K562 (cell line): ENCODE data around the gene MEA1. TPM values are rescaled to one million over a fixed set of nuclear protein-coding genes. Genes with fewer than 3 reads are reported as not detected.

Experiments
- ARID3A ChIP-seq: IDR thresholded peaks from 2 replicates; pipeline ENCODE4 v1.6.1; 2012; ENCODE audit warnings: low read depth, low read length, improper control_type of control experiment, borderline replicate concordance
- CCNT2 ChIP-seq: IDR thresholded peaks from 2 replicates; pipeline ENCODE4 v1.6.1; 2011; ENCODE audit warnings: borderline replicate concordance, low read depth, mild to moderate bottlenecking, moderate library complexity, mixed read lengths, low read length; ENCODE audit not compliant: insufficient read length; ENCODE audit errors: extremely low read depth
- CREM ChIP-seq: IDR thresholded peaks from 2 replicates; pipeline ENCODE4 v1.6.1; 2014; ENCODE audit warnings: antibody characterized with exemption, low read depth
- EZH2 ChIP-seq: IDR thresholded peaks from 2 replicates; pipeline ENCODE4 v1.6.1; 2012; ENCODE audit warnings: low read depth, mild to moderate bottlenecking, inconsistent platforms, low read length, borderline replicate concordance
- HDGF ChIP-seq: fragments of 450-650 bp; IDR thresholded peaks from 2 replicates; pipeline ENCODE4 v1.6.1; 2016
- HMGN3 ChIP-seq: IDR thresholded peaks from 2 replicates; pipeline ENCODE4 v1.6.1; 2011; ENCODE audit warnings: borderline replicate concordance, low read depth, mild to moderate bottlenecking, mixed read lengths, low read length; ENCODE audit not compliant: insufficient read length; ENCODE audit errors: extremely low read depth
- JUND ChIP-seq, 2 experiments: IDR thresholded peaks; 2 replicates in 1 of 2; 3 replicates in 1 of 2; pipeline ENCODE4 v1.6.1; 2011; ENCODE audit warnings: borderline replicate concordance in 2 of 2, low read depth in 2 of 2, low read length in 2 of 2, improper control_type of control experiment in 1 of 2, missing biosample characterization in 1 of 2, missing genetic modification characterization in 1 of 2, missing genetic modification reagents in 1 of 2
- RBFOX2 ChIP-seq: fragments of 200-400 bp; formaldehyde crosslinking; IDR thresholded peaks from 2 replicates; pipeline ENCODE4 v1.6.1; 2017; ENCODE audit warnings: low read depth, mild to moderate bottlenecking, low read length, moderate library complexity
- SLC30A9 ChIP-seq: fragments of 250-450 bp; sonication (Bioruptor Pico); IDR thresholded peaks from 2 replicates; pipeline ENCODE4 v1.8.0; 2022; ENCODE audit warnings: mild to moderate bottlenecking, moderate library complexity
- SMARCE1 ChIP-seq: fragments of 450-650 bp; IDR thresholded peaks from 2 replicates; pipeline ENCODE4 v1.7.1; 2016; ENCODE audit warnings: mild to moderate bottlenecking
- STAT6 ChIP-seq: sonication (generic); formaldehyde crosslinking; IDR thresholded peaks from 2 replicates; pipeline ENCODE4 v1.8.1; 2023; ENCODE audit warnings: mild to moderate bottlenecking, missing genetic modification reagents
- TOE1 ChIP-seq, 2 experiments: fragments of 450-650 bp in 1 of 2; sonication (generic) in 1 of 2; formaldehyde crosslinking in 1 of 2; IDR thresholded peaks; 2 replicates each; pipeline versions ENCODE4 v1.7.1 to v1.8.0; 2016 to 2022; ENCODE audit warnings: borderline replicate concordance in 2 of 2, mild to moderate bottlenecking in 2 of 2, antibody characterized with exemption in 1 of 2, inconsistent platforms in 1 of 2, low read depth in 1 of 2, missing genetic modification reagents in 1 of 2, moderate library complexity in 1 of 2
- YBX1 ChIP-seq: fragments of 450-650 bp; IDR thresholded peaks from 2 replicates; pipeline ENCODE4 v1.7.1; 2016; ENCODE audit warnings: mild to moderate bottlenecking
- ZBTB9 ChIP-seq: fragments of 450-650 bp; formaldehyde crosslinking; IDR thresholded peaks from 2 replicates; pipeline ENCODE4 v1.4.0; 2020; ENCODE audit warnings: mild to moderate bottlenecking, moderate library complexity
- polyA plus RNA-seq, 8 experiments: library from polyadenylated mRNA; depleted of rRNA in 4 of 8; stranded (reverse) in 5 of 8; unstranded in 3 of 8; fragments of >200 nt; fragmentation: Nextera tagmentation in 2 of 8; fragmentation: Illumina TruSeq in 1 of 8; extraction: Ambion mirVana in 2 of 8; extraction: Trizol in 1 of 8; gene quantifications; 2 replicates each; pipeline versions ENCODE4 v1.2.1 to v1.2.3, GENCODE V29; 2011 to 2014; ENCODE audit warnings: inconsistent platforms in 1 of 8, missing spikeins in 1 of 8
- total RNA-seq, 7 experiments: library from RNA; depleted of rRNA in 6 of 7; stranded (reverse); fragments of >200 nt in 6 of 7; fragmentation: Illumina TruSeq in 2 of 7; extraction: Trizol in 2 of 7; gene quantifications; 2 replicates each; pipeline versions ENCODE4 v1.2.1 to v1.2.3, GENCODE V29; 2011 to 2021; ENCODE audit warnings: low replicate concordance in 1 of 7
- TF ChIP-seq, protein P1 (sequence below): sonication (generic); formaldehyde crosslinking; IDR thresholded peaks from 2 replicates; pipeline ENCODE4 v1.8.1; 2023; ENCODE audit warnings: mild to moderate bottlenecking, missing genetic modification reagents, moderate library complexity
- TF ChIP-seq, protein P2 (sequence below): fragments of 450-650 bp; IDR thresholded peaks from 2 replicates; pipeline ENCODE4 v1.6.1; 2017; ENCODE audit warnings: mild to moderate bottlenecking, moderate library complexity

MEA1 gene
- total and polyA plus RNA-seq, 9 of the 15 experiments (the other 6 are each of a cell fraction or from before 2014, with no cell fraction given): 86.8 to 210 (median 152) TPM

DNA sequence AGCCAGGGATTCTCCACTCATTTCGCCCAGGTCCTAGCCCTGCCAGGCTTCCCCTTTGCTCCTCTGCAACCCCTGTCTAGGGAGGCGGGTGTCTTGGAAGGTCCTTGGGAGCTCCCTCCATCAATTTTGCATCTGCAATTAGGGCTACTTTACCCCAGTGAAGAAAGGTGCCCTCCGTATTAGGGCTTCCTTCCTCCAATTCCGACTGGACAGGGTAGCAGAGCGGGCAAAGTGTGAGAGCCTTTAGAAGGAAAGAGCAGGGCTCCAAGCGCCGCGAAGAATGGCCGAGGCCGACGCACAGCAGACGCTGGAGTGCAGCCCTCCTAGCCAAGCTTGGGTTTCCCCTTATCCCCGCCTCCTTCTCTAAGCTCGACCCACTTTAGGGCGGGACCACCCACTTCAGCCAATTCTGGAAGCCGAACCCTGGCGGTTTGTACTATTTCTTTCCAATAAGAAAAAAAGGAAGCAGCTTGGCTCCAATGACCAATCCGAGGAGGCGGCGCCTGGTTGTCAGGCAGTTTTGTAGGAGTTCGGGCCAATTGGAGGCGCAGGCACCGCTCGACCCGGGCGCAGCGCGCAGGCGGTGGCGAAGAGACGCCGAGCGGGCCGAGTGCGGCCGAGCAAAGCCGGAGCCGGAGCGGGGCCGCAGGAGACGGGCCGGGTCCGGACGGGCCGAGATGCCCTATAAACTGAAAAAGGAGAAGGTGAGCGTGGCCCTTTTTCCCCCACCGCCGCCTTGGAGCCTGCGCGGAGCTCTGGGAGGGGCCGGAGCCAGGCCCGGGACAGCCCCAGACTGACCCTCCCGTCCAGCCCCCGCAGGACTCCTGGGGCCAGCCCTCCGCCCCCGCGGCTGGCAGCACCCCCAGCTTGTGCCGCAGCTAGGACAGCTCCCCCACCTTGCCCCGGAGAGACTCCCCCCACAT, 29.5 kb downstream of the MEA1 start, which contains the start of gene PPP2R5D (continued):
- TF ChIP-seq STAT6 (CRISPR knock-in tag): peak; percentile 87; the same call in 1 of the 2 replicates
- TF ChIP-seq HDGF: peak; percentile 51; the same call in 1 of the 2 replicates
- peak; percentile 84 for TF ChIP-seq RBFOX2
- peak; percentile 74 for TF ChIP-seq CREM
- TF ChIP-seq TOE1 (IDR thresholded peaks at IDR 0.05; ENCODE audit: borderline replicate concordance): no peak
- peak; percentile 73; the same call in 1 of the 2 replicates for TF ChIP-seq TOE1 (CRISPR knock-in tag; IDR thresholded peaks at IDR 0.05; ENCODE audit: borderline replicate concordance, low read depth)
- no peak for TF ChIP-seq ARID3A
- TF ChIP-seq, protein P1, sequence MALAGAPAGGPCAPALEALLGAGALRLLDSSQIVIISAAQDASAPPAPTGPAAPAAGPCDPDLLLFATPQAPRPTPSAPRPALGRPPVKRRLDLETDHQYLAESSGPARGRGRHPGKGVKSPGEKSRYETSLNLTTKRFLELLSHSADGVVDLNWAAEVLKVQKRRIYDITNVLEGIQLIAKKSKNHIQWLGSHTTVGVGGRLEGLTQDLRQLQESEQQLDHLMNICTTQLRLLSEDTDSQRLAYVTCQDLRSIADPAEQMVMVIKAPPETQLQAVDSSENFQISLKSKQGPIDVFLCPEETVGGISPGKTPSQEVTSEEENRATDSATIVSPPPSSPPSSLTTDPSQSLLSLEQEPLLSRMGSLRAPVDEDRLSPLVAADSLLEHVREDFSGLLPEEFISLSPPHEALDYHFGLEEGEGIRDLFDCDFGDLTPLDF (CRISPR knock-in tag): peak; percentile 53; the same call in 1 of the 2 replicates
- TF ChIP-seq JUND (IDR thresholded peaks at IDR 0.05; ENCODE audit: borderline replicate concordance, low read depth, low read length): no peak
- no peak; the same call in 2 of the 3 replicates for TF ChIP-seq JUND (tag; IDR thresholded peaks at IDR 0.05; ENCODE audit: borderline replicate concordance, low read depth, low read length)
- TF ChIP-seq, protein P2, sequence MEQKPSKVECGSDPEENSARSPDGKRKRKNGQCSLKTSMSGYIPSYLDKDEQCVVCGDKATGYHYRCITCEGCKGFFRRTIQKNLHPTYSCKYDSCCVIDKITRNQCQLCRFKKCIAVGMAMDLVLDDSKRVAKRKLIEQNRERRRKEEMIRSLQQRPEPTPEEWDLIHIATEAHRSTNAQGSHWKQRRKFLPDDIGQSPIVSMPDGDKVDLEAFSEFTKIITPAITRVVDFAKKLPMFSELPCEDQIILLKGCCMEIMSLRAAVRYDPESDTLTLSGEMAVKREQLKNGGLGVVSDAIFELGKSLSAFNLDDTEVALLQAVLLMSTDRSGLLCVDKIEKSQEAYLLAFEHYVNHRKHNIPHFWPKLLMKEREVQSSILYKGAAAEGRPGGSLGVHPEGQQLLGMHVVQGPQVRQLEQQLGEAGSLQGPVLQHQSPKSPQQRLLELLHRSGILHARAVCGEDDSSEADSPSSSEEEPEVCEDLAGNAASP: no peak
- no peak for TF ChIP-seq ZBTB9 (CRISPR knock-in tag)
- no peak for TF ChIP-seq YBX1
- no peak for TF ChIP-seq EZH2
- peak; percentile 93 for TF ChIP-seq HMGN3
- TF ChIP-seq CCNT2: no peak
- TF ChIP-seq SLC30A9 (CRISPR knock-in tag): no peak
- TF ChIP-seq SMARCE1: peak; percentile 44; the same call in 1 of the 2 replicates
